SU-DHL-6 (cell line): ENCODE measurements around the gene NAPB.

Experiments
- H2AFZ ChIP-seq: fragments of 200-600 bp; sonication (generic); 2 replicates; pipeline ENCODE4 v1.6.1; 2014; ENCODE audit warnings: low read depth, mild to moderate bottlenecking, moderate library complexity, mixed read lengths, antibody characterized with exemption, low read length; ENCODE audit not compliant: severe bottlenecking
- H3F3A ChIP-seq: fragments of 200-600 bp; shearing (Covaris generic); 2 replicates; pipeline ENCODE4 v1.6.0; 2016; ENCODE audit warnings: antibody characterized with exemption, mild to moderate bottlenecking; ENCODE audit not compliant: insufficient read depth
- H3K27ac ChIP-seq: fragments of 200-600 bp; sonication (generic); 2 replicates; pipeline ENCODE4 v1.5.1; 2016; ENCODE audit warnings: low read depth, mild to moderate bottlenecking, low read length, moderate library complexity, mixed read lengths
- H3K27me3 ChIP-seq: fragments of 200-600 bp; sonication (generic), shearing (Covaris generic); 2 replicates; pipeline ENCODE4 v1.6.0; 2014; ENCODE audit warnings: mild to moderate bottlenecking, low read length
- H3K36me3 ChIP-seq: fragments of 200-600 bp; sonication (generic); 2 replicates; pipeline ENCODE4 v1.6.1; 2014; ENCODE audit warnings: mild to moderate bottlenecking, low read length, mixed read lengths
- H3K4me2 ChIP-seq: fragments of 300-600, 200-600 bp; shearing (Covaris generic), sonication (generic); 2 replicates; pipeline ENCODE4 v1.6.0; 2014; ENCODE audit warnings: low read length, low read depth, mild to moderate bottlenecking; ENCODE audit not compliant: poor library complexity, severe bottlenecking
- H3K4me3 ChIP-seq: fragments of 200-600 bp; sonication (generic); 2 replicates; pipeline ENCODE4 v1.5.1; 2014; ENCODE audit warnings: antibody characterized with exemption, low read length, mild to moderate bottlenecking, mixed read lengths; ENCODE audit not compliant: insufficient read depth, poor library complexity, severe bottlenecking
- H3K79me2 ChIP-seq: fragments of 200-600 bp; sonication (generic); 2 replicates; pipeline ENCODE4 v1.6.1; 2014; ENCODE audit warnings: mild to moderate bottlenecking, low read length, moderate library complexity; ENCODE audit not compliant: insufficient read depth
- H3K9ac ChIP-seq: fragments of 200-600 bp; sonication (generic); 2 replicates; pipeline ENCODE4 v1.7.0; 2014; ENCODE audit warnings: mild to moderate bottlenecking, low read length
- H3K9me2 ChIP-seq: fragments of 200-600 bp; sonication (generic); replicated peaks from 2 replicates; pipeline ENCODE4 v1.6.1; 2014; ENCODE audit warnings: low read length; ENCODE audit not compliant: insufficient read depth
- H3K9me3 ChIP-seq: fragments of 200-600 bp; sonication (generic); 2 replicates; pipeline ENCODE4 v1.6.1; 2014; ENCODE audit warnings: low read length, mixed read lengths; ENCODE audit not compliant: insufficient read depth
- H4K20me1 ChIP-seq: fragments of 200-600 bp; sonication (generic); 2 replicates; pipeline ENCODE4 v1.6.1; 2014; ENCODE audit warnings: low read depth, mild to moderate bottlenecking, antibody characterized with exemption, low read length, moderate library complexity, mixed read lengths
- CTCF ChIP-seq: fragments of 200-600 bp; sonication (generic); IDR thresholded peaks from one replicate; pipeline ENCODE4 v1.5.1; 2017; ENCODE audit warnings: antibody characterized with exemption, mild to moderate bottlenecking, low read length, moderate library complexity; ENCODE audit not compliant: insufficient read depth, poor library complexity, severe bottlenecking
- EZH2phosphoT487 ChIP-seq: fragments of 200-600 bp; sonication (generic), shearing (Covaris generic); conservative IDR thresholded peaks from 2 replicates; pipeline ENCODE4 v1.6.1; 2018; ENCODE audit warnings: mild to moderate bottlenecking, antibody characterized with exemption, low read length, moderate library complexity, mixed read lengths

The NAPB gene

GRCh38 chr20:23455639-23456038 lies 34.4 kb upstream of the NAPB start:
- H4K20me1 ChIP-seq: no peaks in the 10 kb centered on the region
- H3K27me3 ChIP-seq: no peaks in the 10 kb centered on the region
- no peak overlapping the region for H3K4me2 ChIP-seq
- no peak overlapping the region for H3K4me3 ChIP-seq
- no peaks in the 10 kb centered on the region for H3K9me3 ChIP-seq
- no peaks in the 10 kb centered on the region for H3K9me2 ChIP-seq
- no peaks in the 10 kb centered on the region for H3F3A ChIP-seq
- TF ChIP-seq EZH2phosphoT487 (no peak), CTCF (no peak)
- H3K79me2 ChIP-seq: no peaks in the 10 kb centered on the region
- H2AFZ ChIP-seq: no peak overlapping the region
- no peak overlapping the region for H3K27ac ChIP-seq
- no peaks in the 10 kb centered on the region for H3K36me3 ChIP-seq
- H3K9ac ChIP-seq: no peak overlapping the region

GRCh38 chr20:23454816-23455215 lies 33.5 kb upstream of the NAPB start:
- Histone ChIP-seq H2AFZ (no peak overlapping the region), H3K79me2 (no peaks in the 10 kb centered on the region), H3F3A (no peaks in the 10 kb centered on the region), H3K4me2 (no peak overlapping the region), H3K9me3 (no peaks in the 10 kb centered on the region), H3K9me2 (no peaks in the 10 kb centered on the region), H3K4me3 (no peak overlapping the region), H3K27me3 (no peaks in the 10 kb centered on the region), H3K9ac (no peak overlapping the region), H3K36me3 (no peaks in the 10 kb centered on the region), H3K27ac (no peak overlapping the region), H4K20me1 (no peaks in the 10 kb centered on the region)
- TF ChIP-seq CTCF (no peak), EZH2phosphoT487 (no peak)

GRCh38 chr20:23453549-23454543 lies 32.6 kb upstream of the NAPB start:
- Histone ChIP-seq H3K9ac (no peak overlapping the region), H3K79me2 (no peaks in the 10 kb centered on the region), H3K27ac (no peak overlapping the region), H4K20me1 (no peaks in the 10 kb centered on the region), H3F3A (no peaks in the 10 kb centered on the region), H3K36me3 (no peaks in the 10 kb centered on the region), H3K27me3 (no peaks in the 10 kb centered on the region), H3K9me2 (no peaks in the 10 kb centered on the region), H2AFZ (no peak overlapping the region), H3K9me3 (no peaks in the 10 kb centered on the region), H3K4me3 (no peak overlapping the region), H3K4me2 (no peak overlapping the region)
- TF ChIP-seq CTCF (no peak), EZH2phosphoT487 (no peak)
